Natural killer cell (primary cell): ENCODE results near the gene MGAT1. TPM values are rescaled to one million over a fixed set of nuclear protein-coding genes. Genes with fewer than 3 reads are reported as not detected.

ENCODE experiments used
- ATAC-seq, 3 donors: fragments of 150-1000 bp in 2 of 3; fragments of 200-7000 bp in 1 of 3; cut with Tn5 transposase; 1 replicate in 1 of 3; 2 replicates in 2 of 3; pipeline ENCODE4 v1.10.0; 2021; ENCODE audit warnings: mild to moderate bottlenecking in 2 of 3, moderate library complexity in 2 of 3
- DNase-seq, 2 donors: peaks; one replicate each; pipeline versions ENCODE4 v3.0.0 to v3.0.0-alpha.2; 2013 to 2021; ENCODE audit warnings: mixed read lengths in 1 of 2
- H3K27ac ChIP-seq: one replicate; pipeline ENCODE4 v1.5.1; 2013; ENCODE audit warnings: mild to moderate bottlenecking, low read length
- H3K27me3 ChIP-seq: one replicate; pipeline ENCODE4 v1.6.1; 2013; ENCODE audit warnings: low read length; ENCODE audit not compliant: control insufficient read depth, insufficient read depth
- H3K36me3 ChIP-seq: one replicate; pipeline ENCODE4 v1.6.1; 2013; ENCODE audit warnings: low read length; ENCODE audit not compliant: control insufficient read depth, insufficient read depth
- H3K4me1 ChIP-seq: one replicate; pipeline ENCODE4 v1.6.1; 2013; ENCODE audit warnings: low read length; ENCODE audit not compliant: control insufficient read depth, insufficient read depth
- H3K4me3 ChIP-seq: one replicate; pipeline ENCODE4 v1.5.1; 2013; ENCODE audit warnings: low read length
- H3K9me3 ChIP-seq: one replicate; pipeline ENCODE4 v1.6.1; 2013; ENCODE audit warnings: low read length; ENCODE audit not compliant: control insufficient read depth, insufficient read depth
- H3K27ac Mint-ChIP-seq, 2 donors: one replicate each; pipeline ENCODE4 v1.8.0; 2022; ENCODE audit warnings: mild to moderate bottlenecking in 2 of 2, mixed read lengths in 2 of 2, moderate library complexity in 1 of 2
- H3K27me3 Mint-ChIP-seq, 2 donors: one replicate each; pipeline ENCODE4 v1.8.0; 2022; ENCODE audit warnings: low read depth in 2 of 2, mixed read lengths in 2 of 2
- H3K36me3 Mint-ChIP-seq: one replicate; pipeline ENCODE4 v1.8.0; 2022; ENCODE audit warnings: mixed read lengths
- H3K4me1 Mint-ChIP-seq, 2 donors: one replicate each; pipeline ENCODE4 v1.8.0; 2022; ENCODE audit warnings: mixed read lengths in 2 of 2
- H3K4me3 Mint-ChIP-seq: one replicate; pipeline ENCODE4 v1.8.0; 2022; ENCODE audit warnings: mild to moderate bottlenecking, moderate library complexity, mixed read lengths
- H3K9me3 Mint-ChIP-seq, 2 donors: one replicate each; pipeline ENCODE4 v1.8.0; 2022; ENCODE audit warnings: mixed read lengths in 2 of 2
- CTCF ChIP-seq: fragments of 200-600 bp; IDR thresholded peaks from one replicate; pipeline ENCODE4 v1.8.0; 2022; ENCODE audit warnings: antibody characterized with exemption
- WGBS: methylation state at CpG from one replicate; pipeline ENCODE4 v1.1.7; 2013; ENCODE audit warnings: missing lambda C conversion rate; ENCODE audit not compliant: insufficient coverage; 5-methylcytosine and 5-hydroxymethylcytosine counted together
- intact Hi-C: fragments of 100-400 bp; cut with micrococcal nuclease; formaldehyde crosslinking; loops from one replicate; pipeline ENCODE4 v1.14.2; 2022
- total RNA-seq, 4 donors: library from RNA; stranded (reverse); fragments of 120-200 nt in 1 of 4; gene quantifications; one replicate each; pipeline versions ENCODE4 v1.2.3 to v1.2.4, GENCODE V29; 2013 to 2022

Gene MGAT1
- total RNA-seq, 3 donors from 2014 or later (not counting 1 experiment from before 2014, with no cell fraction given): 105 to 149 (median 130) TPM

GRCh38 chr5:180807654-180808414 lies 5.2 kb upstream of the MGAT1 start:
- Mint-ChIP-seq H3K36me3 (no peaks in the 10 kb centered on the region), H3K4me1 (peaks cover 72 to 73% of the 10 kb centered on the region in 2 donors), H3K27me3 (no peaks in the 10 kb centered on the region), H3K9me3 (no peaks in the 10 kb centered on the region), H3K27ac (peak overlapping the region; percentile 83 to 96), H3K4me3 (peak overlapping the region; percentile 72)
- Histone ChIP-seq H3K27me3 (no peaks in the 10 kb centered on the region), H3K27ac (peak overlapping the region; percentile 26), H3K4me1 (peaks cover 71% of the 10 kb centered on the region), H3K9me3 (no peaks in the 10 kb centered on the region), H3K36me3 (no peaks in the 10 kb centered on the region), H3K4me3 (peak overlapping the region; percentile 9)
- 4% methylated on average over 3 of the region's 6 CpGs for WGBS
- intact Hi-C loops: loop anchor here (10.0 kb wide), 2 partner anchors 377 to 417 kb away; partner anchors contain the start of gene TRIM41
- no peak for DNase-seq
- ATAC-seq: no peak
- no peak for TF ChIP-seq CTCF

- Mint-ChIP-seq H3K36me3 (no peaks in the 10 kb centered on the region), H3K27me3 (no peaks in the 10 kb centered on the region), H3K27ac (peak overlapping the region; percentile 83 to 96), H3K9me3 (no peaks in the 10 kb centered on the region), H3K4me1 (peaks cover 70 to 73% of the 10 kb centered on the region in 2 donors), H3K4me3 (peak overlapping the region; percentile 55)
- intact Hi-C loops: loop anchor here (10.0 kb wide), 2 partner anchors 378 to 418 kb away; partner anchors contain the start of gene TRIM41
- no peaks in the 10 kb centered on the region for H3K9me3 ChIP-seq
- TF ChIP-seq CTCF: no peak
- no peaks in the 10 kb centered on the region for H3K36me3 ChIP-seq
- no peak for DNase-seq
- H3K27me3 ChIP-seq: no peaks in the 10 kb centered on the region
- no peak overlapping the region for H3K4me3 ChIP-seq
- peaks cover 70% of the 10 kb centered on the region for H3K4me1 ChIP-seq
- WGBS: 73% methylated on average over 1 of the region's 1 CpG
- H3K27ac ChIP-seq: peak overlapping the region; percentile 26
- ATAC-seq: no peak
Observed at GRCh38 chr5:180807046-180807445, 4.4 kb upstream of the MGAT1 start.

- Mint-ChIP-seq H3K36me3 (no peaks in the 10 kb centered on the region), H3K27ac (peak overlapping the region; percentile 83 to 96), H3K4me1 (peaks cover 70 to 72% of the 10 kb centered on the region in 2 donors), H3K27me3 (no peaks in the 10 kb centered on the region), H3K9me3 (no peaks in the 10 kb centered on the region), H3K4me3 (peak overlapping the region; percentile 55)
- Histone ChIP-seq H3K4me1 (peaks cover 70% of the 10 kb centered on the region), H3K27me3 (no peaks in the 10 kb centered on the region), H3K27ac (peak overlapping the region; percentile 26), H3K9me3 (no peaks in the 10 kb centered on the region), H3K36me3 (no peaks in the 10 kb centered on the region), H3K4me3 (no peak overlapping the region)
- intact Hi-C loops: loop anchor here (10.0 kb wide), 2 partner anchors 378 to 418 kb away; partner anchors contain the start of gene TRIM41
- ATAC-seq: no peak
- peak in 1 of 2 donors; percentile 31 for DNase-seq
- WGBS: 65% methylated on average over 9 of the region's 9 CpGs
- TF ChIP-seq CTCF: no peak
Observed at GRCh38 chr5:180806351-180807011, 3.9 kb upstream of the MGAT1 start.
